Adipocyte (in vitro differentiated cells): ENCODE data around the gene EEF1AKMT3.

Source experiments
- DNase-seq: peaks from one replicate; pipeline ENCODE4 v3.0.0-alpha.2; 2015; ENCODE audit warnings: low read depth
- H3K27me3 ChIP-seq: replicated peaks from 2 replicates; pipeline ENCODE4 v1.7.0; 2013; ENCODE audit warnings: mild to moderate bottlenecking, low read length, moderate library complexity; ENCODE audit not compliant: control insufficient read depth, insufficient read depth
- H3K36me3 ChIP-seq: 2 replicates; pipeline ENCODE4 v1.7.0; 2013; ENCODE audit warnings: low read length, mild to moderate bottlenecking, moderate library complexity; ENCODE audit not compliant: control insufficient read depth, insufficient read depth, severe bottlenecking
- H3K4me1 ChIP-seq: 2 replicates; pipeline ENCODE4 v1.7.0; 2013; ENCODE audit warnings: mild to moderate bottlenecking, low read length, moderate library complexity; ENCODE audit not compliant: control insufficient read depth, insufficient read depth
- H3K4me3 ChIP-seq: 2 replicates; pipeline ENCODE4 v1.7.0; 2013; ENCODE audit warnings: mild to moderate bottlenecking, low read length, moderate library complexity
- H3K9ac ChIP-seq: 2 replicates; pipeline ENCODE4 v1.7.0; 2013; ENCODE audit warnings: mild to moderate bottlenecking, low read length, moderate library complexity
- H3K9me3 ChIP-seq: 2 replicates; pipeline ENCODE4 v1.7.0; 2013; ENCODE audit warnings: mild to moderate bottlenecking, low read length, moderate library complexity; ENCODE audit not compliant: control insufficient read depth

The EEF1AKMT3 gene

DNA sequence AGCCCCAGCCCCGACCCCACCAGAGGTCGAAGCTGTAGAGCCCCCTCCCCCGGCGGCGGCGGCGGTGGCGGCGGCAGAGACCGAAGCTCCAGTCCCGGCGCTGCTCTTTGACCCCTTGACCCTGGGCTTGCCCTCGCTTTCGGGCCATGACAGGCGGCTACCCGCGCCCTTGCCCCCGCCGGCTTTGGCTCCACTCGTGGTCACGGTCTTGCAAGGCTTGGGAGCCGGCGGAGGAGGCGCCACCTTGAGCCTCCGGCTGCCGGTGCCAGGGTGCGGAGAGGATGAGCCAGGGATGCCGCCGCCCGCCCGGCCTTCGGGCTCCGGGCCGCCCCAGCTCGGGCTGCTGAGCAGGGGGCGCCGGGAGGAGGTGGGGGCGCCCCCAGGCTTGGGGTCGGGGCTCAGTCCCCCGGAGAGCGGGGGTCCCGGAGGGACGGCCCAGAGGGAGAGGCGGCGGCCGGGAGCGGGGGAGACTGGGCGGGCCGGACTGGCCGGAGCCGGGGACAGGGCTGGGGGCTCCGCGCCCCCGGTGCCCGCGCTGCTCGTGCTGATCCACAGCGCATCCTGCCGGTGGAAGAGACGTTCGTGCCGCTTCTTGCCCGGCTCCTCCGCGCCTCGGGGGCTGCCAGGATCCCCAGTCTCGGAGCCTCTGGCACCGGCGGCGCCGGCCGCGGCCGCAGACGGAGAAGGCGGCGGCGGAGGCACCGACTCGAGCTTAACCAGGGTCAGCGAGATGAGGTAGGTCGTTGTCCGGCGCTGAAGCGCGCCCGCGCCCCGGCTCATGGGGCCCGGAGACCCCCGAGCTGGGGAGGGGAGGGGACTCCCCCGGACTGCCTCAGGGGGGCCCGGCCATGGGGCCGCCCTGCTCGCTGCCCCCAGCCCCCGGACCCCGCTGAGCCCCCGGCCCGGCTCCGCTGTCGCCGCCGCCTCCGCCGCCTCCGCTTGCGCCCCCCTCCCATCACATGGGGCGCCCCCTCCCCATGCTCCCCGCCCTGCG is 34.6 kb upstream of the EEF1AKMT3 start:
- DNase-seq, result peak; percentile 72
- H3K27me3 ChIP-seq, result peaks cover 61% of the 10 kb centered on the region
- no peaks in the 10 kb centered on the region for H3K9me3 ChIP-seq
- no peaks in the 10 kb centered on the region for H3K36me3 ChIP-seq
- no peaks in the 10 kb centered on the region for H3K4me1 ChIP-seq
- no peak overlapping the region for H3K4me3 ChIP-seq
- H3K9ac ChIP-seq, result no peak overlapping the region

DNA sequence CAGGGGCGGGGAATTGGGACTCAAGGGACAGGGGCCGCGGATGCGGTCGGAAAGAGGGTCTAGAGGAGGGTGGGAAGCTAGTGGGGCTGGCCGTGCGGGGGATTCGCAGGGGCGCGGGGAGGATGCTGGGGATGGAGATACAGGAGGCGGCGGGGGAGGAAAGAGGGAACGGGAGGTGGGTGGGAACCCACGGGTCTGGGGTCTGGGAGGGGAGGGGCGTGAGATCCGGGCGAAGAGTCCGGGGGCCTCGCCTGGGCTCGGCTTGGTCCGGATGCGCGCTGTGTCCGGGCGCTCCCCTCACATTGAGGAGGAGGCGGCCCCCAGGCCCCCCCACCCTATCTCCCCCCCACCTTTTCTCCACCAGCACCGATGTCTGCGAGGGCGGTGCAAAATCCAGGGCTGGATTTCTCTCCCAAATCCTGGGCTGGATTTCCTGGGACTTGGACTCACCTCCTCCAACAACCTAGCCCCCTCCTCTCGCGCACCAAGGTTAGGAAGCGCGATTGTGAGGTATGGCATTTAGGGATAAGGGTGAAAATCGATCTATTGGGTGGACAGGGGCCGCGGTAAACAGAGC is 33.7 kb upstream of the EEF1AKMT3 start, which contains the start of gene AGAP2:
TSS of gene AGAP2 (minus strand) at position 82 of the 577 bp plus-strand sequence. CDS start 496 bp downstream, outside the sequence.
- no peak for DNase-seq
- H3K9ac ChIP-seq, result no peak within 1 kb of the TSS
- H3K4me3 ChIP-seq, result no peak within 1 kb of the TSS
- H3K36me3 ChIP-seq, result no peaks in the 10 kb centered on the region
- no peaks in the 10 kb centered on the region for H3K9me3 ChIP-seq
- H3K27me3 ChIP-seq, result peaks cover 61% of the 10 kb centered on the region
- peaks cover 1% of the 10 kb centered on the region for H3K4me1 ChIP-seq

DNA sequence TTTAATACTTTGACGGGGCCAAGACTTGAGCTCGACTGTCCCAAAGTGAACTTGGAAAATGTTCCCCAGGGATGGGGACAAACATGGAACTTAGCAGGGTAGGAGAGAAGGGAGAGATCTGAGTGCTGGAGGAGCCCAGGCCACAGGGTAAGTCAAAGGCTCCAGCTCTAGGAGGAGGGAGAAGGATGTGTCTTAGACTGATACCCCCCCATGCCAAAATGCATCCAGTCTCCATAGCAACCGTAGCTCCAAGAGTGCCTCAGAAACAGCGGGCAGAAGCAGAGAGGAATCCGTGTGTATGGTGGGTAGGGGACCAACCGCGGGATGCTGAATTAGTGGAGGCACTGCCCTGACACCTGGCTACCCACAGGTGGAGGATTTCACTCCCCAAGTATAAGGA is 33.0 kb upstream of the EEF1AKMT3 start:
- no peaks in the 10 kb centered on the region for H3K9me3 ChIP-seq
- no peaks in the 10 kb centered on the region for H3K36me3 ChIP-seq
- no peak for DNase-seq
- H3K27me3 ChIP-seq, result peaks cover 55% of the 10 kb centered on the region
- no peak overlapping the region for H3K9ac ChIP-seq
- no peak overlapping the region for H3K4me3 ChIP-seq
- peaks cover 6% of the 10 kb centered on the region for H3K4me1 ChIP-seq

DNA sequence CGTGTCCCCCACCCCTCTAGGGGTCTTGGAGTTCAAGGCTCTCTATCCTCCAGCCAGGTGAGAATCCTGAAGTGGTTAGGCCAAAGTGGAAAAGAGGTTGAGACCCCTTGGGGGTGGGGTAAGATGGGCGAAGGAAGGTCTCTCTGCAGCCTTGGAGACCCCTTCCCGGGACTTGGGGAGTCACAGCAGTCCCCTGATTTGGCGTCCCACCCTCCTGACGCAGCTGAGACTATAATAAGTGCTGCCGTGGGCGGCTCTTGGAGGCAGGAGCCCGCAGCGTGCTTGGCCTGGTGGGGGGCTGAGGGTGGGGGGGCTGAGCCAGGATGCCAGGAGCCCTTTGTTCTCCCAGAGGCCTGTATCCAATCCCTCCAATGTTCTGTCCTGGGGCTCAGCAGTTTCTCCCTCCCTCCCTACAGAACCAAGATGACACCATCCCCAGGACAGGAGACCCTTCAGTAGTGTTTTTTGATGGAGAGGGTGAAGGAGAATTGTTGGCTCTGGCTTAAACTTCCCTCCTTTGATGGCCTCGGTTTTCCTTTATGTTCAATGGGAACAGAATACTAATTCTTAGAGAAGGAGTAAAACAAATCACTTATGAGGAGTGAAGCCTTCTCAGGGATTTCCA is 32.4 kb upstream of the EEF1AKMT3 start:
- Histone ChIP-seq H3K27me3 (peaks cover 50% of the 10 kb centered on the region), H3K4me1 (peaks cover 6% of the 10 kb centered on the region), H3K36me3 (no peaks in the 10 kb centered on the region), H3K9ac (no peak overlapping the region), H3K9me3 (no peaks in the 10 kb centered on the region), H3K4me3 (no peak overlapping the region)
- DNase-seq, result no peak

DNA sequence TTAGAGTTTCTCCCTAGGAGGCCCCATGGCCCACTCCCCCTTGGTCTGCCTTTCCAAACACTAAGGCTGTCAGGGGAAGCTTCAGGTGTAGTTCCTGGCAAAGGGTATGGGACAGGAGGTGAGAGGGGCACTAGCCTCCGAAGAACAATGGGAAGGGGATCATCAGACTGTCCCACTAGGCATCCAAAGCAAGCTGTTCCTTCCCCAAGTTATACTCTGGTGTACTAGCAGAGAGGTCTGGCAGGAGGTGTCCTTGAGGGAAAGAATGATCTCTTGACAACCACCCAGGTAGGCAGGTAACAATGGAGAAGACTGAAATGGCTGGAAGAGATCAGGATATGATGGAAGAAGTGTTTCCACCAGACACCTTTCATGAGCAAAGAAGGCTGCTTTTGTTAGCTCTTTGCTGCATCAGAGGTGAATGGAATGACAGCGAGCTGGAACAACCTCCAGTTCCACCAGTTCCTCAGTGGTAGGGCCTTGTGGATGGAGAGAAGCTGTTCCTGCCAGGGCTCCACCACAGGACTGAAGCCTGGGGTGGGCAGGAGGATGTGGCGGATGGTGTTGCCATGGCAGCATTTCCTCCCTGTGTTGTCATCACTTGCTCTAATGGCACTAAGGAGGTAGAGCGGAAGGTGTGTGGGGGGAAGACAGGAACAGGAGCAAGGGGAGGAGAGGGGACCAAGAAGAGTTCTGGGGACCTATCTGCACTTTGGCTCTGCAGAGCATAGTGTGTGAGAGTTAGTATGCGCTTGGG is 31.6 kb upstream of the EEF1AKMT3 start:
- DNase-seq, result no peak
- H3K9me3 ChIP-seq, result no peaks in the 10 kb centered on the region
- no peak overlapping the region for H3K4me3 ChIP-seq
- H3K27me3 ChIP-seq, result peaks cover 43% of the 10 kb centered on the region
- H3K4me1 ChIP-seq, result peaks cover 10% of the 10 kb centered on the region
- no peak overlapping the region for H3K9ac ChIP-seq
- H3K36me3 ChIP-seq, result no peaks in the 10 kb centered on the region

DNA sequence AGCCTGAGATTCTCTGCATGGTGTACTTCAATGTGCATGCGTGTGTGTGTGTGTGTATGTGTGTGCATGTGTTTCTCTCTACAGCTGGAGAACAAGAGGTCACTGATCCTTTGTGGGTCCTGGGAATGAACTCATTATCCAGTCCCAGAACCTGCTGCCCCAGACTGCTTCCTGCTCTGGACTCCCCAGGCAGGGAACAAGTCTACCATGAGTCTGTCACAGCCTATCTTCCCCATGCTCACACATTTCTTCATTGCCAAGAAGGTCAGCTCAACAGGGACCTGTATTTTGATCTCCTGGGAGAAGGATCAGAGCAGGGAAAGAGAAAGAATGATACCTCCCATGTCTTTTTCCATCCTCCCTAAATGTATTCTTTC is 31.0 kb upstream of the EEF1AKMT3 start:
- H3K9ac ChIP-seq, result no peak overlapping the region
- H3K9me3 ChIP-seq, result no peaks in the 10 kb centered on the region
- H3K27me3 ChIP-seq, result peaks cover 37% of the 10 kb centered on the region
- H3K36me3 ChIP-seq, result peaks cover 4% of the 10 kb centered on the region
- H3K4me1 ChIP-seq, result peaks cover 15% of the 10 kb centered on the region
- DNase-seq, result no peak
- H3K4me3 ChIP-seq, result no peak overlapping the region

DNA sequence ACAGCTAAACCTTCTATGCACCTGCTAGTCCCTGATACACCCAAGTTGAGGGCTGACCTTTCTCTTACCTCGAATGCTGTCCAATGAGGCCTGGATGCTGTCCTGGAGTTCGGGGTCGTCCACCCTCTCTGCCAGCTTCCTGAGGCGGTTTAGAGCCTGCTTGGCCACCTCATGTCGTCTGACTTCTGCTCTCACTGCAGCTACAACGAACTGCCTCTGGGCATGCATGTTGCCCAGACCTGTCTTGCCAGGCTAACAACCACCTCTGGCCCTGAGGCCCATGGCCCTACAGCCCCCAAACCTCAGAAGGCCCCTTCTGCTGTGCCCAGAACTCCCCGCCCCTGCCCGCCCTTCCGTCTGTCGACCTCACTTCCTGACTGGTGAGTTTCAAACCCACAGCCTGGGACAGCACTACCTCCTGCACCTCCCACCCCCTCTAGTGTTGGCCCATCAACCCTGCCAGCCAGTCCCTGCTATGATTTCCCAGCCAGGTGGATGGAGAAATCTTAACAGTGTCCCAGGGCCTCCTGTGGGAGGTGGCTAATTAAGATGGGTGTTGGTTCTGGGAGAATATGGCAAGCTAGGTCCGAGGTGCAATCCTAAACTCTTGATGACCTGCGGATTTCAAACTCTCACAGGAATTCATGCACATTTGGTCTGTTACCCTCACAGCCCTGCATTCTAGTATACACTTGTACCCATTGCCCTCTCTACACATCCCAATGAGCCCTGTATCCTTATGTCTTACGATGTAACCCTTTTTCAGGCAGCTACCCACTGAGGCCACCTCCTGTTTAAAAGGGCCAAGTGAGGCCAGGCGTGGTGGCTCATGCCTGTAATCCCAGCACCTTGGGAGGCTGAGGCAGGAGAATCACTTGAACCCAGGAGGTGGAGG is 30.3 kb upstream of the EEF1AKMT3 start:
- no peak overlapping the region for H3K4me3 ChIP-seq
- H3K36me3 ChIP-seq, result peaks cover 11% of the 10 kb centered on the region
- no peak overlapping the region for H3K9ac ChIP-seq
- H3K27me3 ChIP-seq, result peaks cover 30% of the 10 kb centered on the region
- DNase-seq, result no peak
- no peaks in the 10 kb centered on the region for H3K9me3 ChIP-seq
- H3K4me1 ChIP-seq, result peaks cover 17% of the 10 kb centered on the region

DNA sequence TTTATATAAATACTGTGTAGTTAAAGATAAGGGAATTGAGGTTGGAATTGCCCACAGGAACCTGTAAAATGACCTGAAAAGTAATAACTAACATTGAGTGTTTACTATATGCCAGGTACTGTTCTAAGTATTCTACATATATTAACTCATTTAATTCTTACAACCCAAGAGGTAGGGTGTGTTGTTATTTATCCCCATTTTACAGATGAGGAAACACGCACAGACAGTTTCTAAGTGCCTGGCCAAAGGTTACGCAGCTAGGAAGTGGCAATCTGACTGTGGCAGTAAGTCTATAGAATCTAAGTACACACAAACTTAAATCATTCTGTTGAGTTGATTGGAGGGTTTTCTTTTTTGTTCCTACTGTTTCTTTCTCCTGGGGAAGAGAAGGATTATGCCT is 28.6 kb upstream of the EEF1AKMT3 start:
- Histone ChIP-seq H3K4me3 (peak overlapping the region; percentile 98), H3K27me3 (peaks cover 27% of the 10 kb centered on the region), H3K9me3 (no peaks in the 10 kb centered on the region), H3K4me1 (peaks cover 17% of the 10 kb centered on the region), H3K9ac (peak overlapping the region; percentile 98), H3K36me3 (peaks cover 28% of the 10 kb centered on the region)
- DNase-seq, result no peak

DNA sequence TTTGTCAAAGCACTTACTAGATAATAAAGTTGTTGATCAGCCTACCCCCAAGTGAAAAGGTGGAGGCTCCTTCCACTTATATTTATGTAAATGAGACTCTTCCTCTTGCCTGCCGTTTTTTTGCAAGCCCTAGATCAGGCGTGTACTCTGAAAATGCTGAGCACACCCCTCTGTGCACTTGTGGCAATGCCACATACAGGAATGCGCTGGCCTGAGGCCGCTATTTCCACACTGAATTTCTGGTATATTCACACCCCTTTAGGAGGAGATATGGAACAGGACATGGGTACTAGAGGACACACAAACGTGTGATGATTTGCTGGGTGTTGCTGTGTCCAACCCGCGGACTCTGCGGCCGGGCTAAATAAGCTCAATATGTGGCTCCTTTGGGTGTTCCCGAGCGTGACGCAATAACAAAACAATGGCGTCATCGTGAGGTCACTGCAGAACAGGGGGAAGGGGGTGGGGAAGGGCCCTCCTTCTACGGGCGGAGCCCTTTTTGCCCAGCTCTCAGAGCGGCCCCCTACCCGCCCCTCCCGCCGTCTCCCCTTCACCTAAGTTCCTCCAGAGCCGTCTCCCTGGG is 28.1 kb upstream of the EEF1AKMT3 start:
- H3K27me3 ChIP-seq, result peaks cover 23% of the 10 kb centered on the region
- H3K9ac ChIP-seq, result peak overlapping the region; percentile 98
- no peaks in the 10 kb centered on the region for H3K9me3 ChIP-seq
- peak; percentile 93 for DNase-seq
- peaks cover 17% of the 10 kb centered on the region for H3K4me1 ChIP-seq
- peak overlapping the region; percentile 98 for H3K4me3 ChIP-seq
- peaks cover 33% of the 10 kb centered on the region for H3K36me3 ChIP-seq
